HCT116 (cell line): ENCODE measurements around the gene PKNOX2. TPM values are rescaled to one million over a fixed set of nuclear protein-coding genes. Genes with fewer than 3 reads are reported as not detected.

Experiments used
- ATAC-seq: fragments of 200-7000 bp; cut with Tn5 transposase; 2 replicates; pipeline ENCODE4 v1.9.1; 2020; ENCODE audit warnings: mild to moderate bottlenecking, moderate library complexity
- BruUV-seq: library from RNA; stranded (reverse); fragments of 400-500 nt; replicated peaks from 2 replicates; lab custom pipeline; 2021; lab: Mats Ljungman, UMichigan
- CTCF ChIA-PET: fragments of 300-600 bp; sonication (Branson Sonifier 250); formaldehyde crosslinking; loops from one replicate; lab custom pipeline; 2021; ENCODE audit warnings: antibody characterized with exemption; lab: Charles Lee
- POLR2A ChIA-PET: fragments of 300-600, 350-600 bp; sonication (Branson Sonifier 250); formaldehyde crosslinking; loops from one replicate; lab custom pipeline; 2021; ENCODE audit warnings: antibody characterized with exemption; lab: Charles Lee
- RAD21 ChIA-PET, 2 experiments: fragments of 300-600 bp; sonication (Branson Sonifier 250); formaldehyde crosslinking; loops; one replicate each; lab custom pipeline; 2023; ENCODE audit warnings: low total read pairs in 2 of 2; ENCODE audit not compliant: uncharacterized antibody in 2 of 2, unreplicated experiment in 2 of 2, low non-redundant PET in 1 of 2; lab: Charles Lee
- DNase-seq: peaks from one replicate; pipeline ENCODE4 v3.0.0-alpha.2; 2010; ENCODE audit warnings: low read depth, low spot score
- H2AFZ ChIP-seq: fragments of 200-600 bp; shearing (Covaris generic), sonication (generic); 2 replicates; pipeline ENCODE4 v1.6.1; 2017; ENCODE audit warnings: low read depth, mixed run types, mixed read lengths, antibody characterized with exemption, low read length; ENCODE audit not compliant: poor library complexity, severe bottlenecking
- H3K27ac ChIP-seq: 2 replicates; pipeline ENCODE4 v1.5.1; 2012; ENCODE audit warnings: low read depth, low read length
- H3K27me3 ChIP-seq: fragments of 200-600 bp; sonication (generic); 2 replicates; pipeline ENCODE4 v1.6.1; 2016; ENCODE audit warnings: mixed run types, low read length, mixed read lengths; ENCODE audit not compliant: insufficient read depth
- H3K36me3 ChIP-seq, 2 experiments: fragments of 200-500 bp in 1 of 2; fragments of 200-600 bp in 1 of 2; sonication (Bioruptor generic) in 1 of 2; sonication (generic) in 1 of 2; 2 replicates each; pipeline versions ENCODE4 v1.5.1 to v1.6.1; 2014 to 2016; ENCODE audit warnings: low read length in 2 of 2, inconsistent platforms in 1 of 2, mixed read lengths in 1 of 2, mixed run types in 1 of 2; ENCODE audit not compliant: insufficient read depth in 2 of 2, control insufficient read depth in 1 of 2
- H3K4me1 ChIP-seq, 2 experiments: fragments of 200-600 bp in 1 of 2; sonication (generic) in 1 of 2; 2 replicates each; pipeline versions ENCODE4 v1.5.1 to v1.6.1; 2012 to 2017; ENCODE audit warnings: low read length in 2 of 2, inconsistent platforms in 1 of 2, mild to moderate bottlenecking in 1 of 2, mixed read lengths in 1 of 2, mixed run types in 1 of 2, moderate library complexity in 1 of 2; ENCODE audit not compliant: insufficient read depth in 2 of 2, control insufficient read depth in 1 of 2
- H3K4me2 ChIP-seq: fragments of 200-600 bp; sonication (generic); 2 replicates; pipeline ENCODE4 v1.6.1; 2017; ENCODE audit warnings: mixed run types, low read length, mixed read lengths
- H3K4me3 ChIP-seq, 2 experiments: fragments of 200-600 bp in 1 of 2; sonication (generic) in 1 of 2; replicated peaks in 1 of 2; 2 replicates each; pipeline ENCODE4 v1.5.1; 2011 to 2016; ENCODE audit warnings: low read length in 2 of 2, control low read depth in 1 of 2, low read depth in 1 of 2, mild to moderate bottlenecking in 1 of 2, mixed read lengths in 1 of 2, mixed run types in 1 of 2
- H3K79me2 ChIP-seq: fragments of 200-600 bp; sonication (generic); 2 replicates; pipeline ENCODE4 v1.6.1; 2017; ENCODE audit warnings: mild to moderate bottlenecking, mixed run types, low read length, moderate library complexity, mixed read lengths; ENCODE audit not compliant: insufficient read depth
- H3K9ac ChIP-seq: fragments of 200-600 bp; sonication (generic); 2 replicates; pipeline ENCODE4 v1.6.1; 2016; ENCODE audit warnings: low read length, mixed read lengths
- H3K9me2 ChIP-seq: fragments of 200-600 bp; sonication (generic), shearing (Covaris generic); 2 replicates; pipeline ENCODE4 v1.6.1; 2017; ENCODE audit warnings: mixed run types, mild to moderate bottlenecking, moderate library complexity; ENCODE audit not compliant: insufficient read depth
- H3K9me3 ChIP-seq, 2 experiments: fragments of 200-500 bp in 1 of 2; fragments of 200-600 bp in 1 of 2; sonication (Bioruptor generic) in 1 of 2; sonication (generic) in 1 of 2; 2 replicates each; pipeline ENCODE4 v1.6.1; 2014 to 2017; ENCODE audit warnings: low read length in 2 of 2, mixed read lengths in 2 of 2, inconsistent platforms in 1 of 2, low read depth in 1 of 2, mild to moderate bottlenecking in 1 of 2, mixed run types in 1 of 2, moderate library complexity in 1 of 2; ENCODE audit not compliant: control insufficient read depth in 1 of 2, insufficient read depth in 1 of 2
- H4K20me1 ChIP-seq: fragments of 200-600 bp; sonication (generic), shearing (Covaris generic); 2 replicates; pipeline ENCODE4 v1.6.1; 2017; ENCODE audit warnings: mixed run types, mild to moderate bottlenecking, moderate library complexity; ENCODE audit not compliant: insufficient read depth
- ATF3 ChIP-seq: IDR thresholded peaks from 2 replicates; pipeline ENCODE4 v1.6.1; 2012
- CBX3 ChIP-seq: IDR thresholded peaks from 2 replicates; pipeline ENCODE4 v1.6.1; 2012; ENCODE audit warnings: low read depth
- CEBPB ChIP-seq: IDR thresholded peaks from 2 replicates; pipeline ENCODE4 v1.6.1; 2012; ENCODE audit warnings: low read depth
- CTCF ChIP-seq, 3 experiments: fragments of 200-600 bp in 1 of 3; sonication (generic) in 1 of 3; IDR thresholded peaks in 2 of 3; conservative IDR thresholded peaks in 1 of 3; 2 replicates each; pipeline ENCODE4 v1.5.1; 2012 to 2017; ENCODE audit warnings: low read depth in 2 of 3, low read length in 2 of 3, antibody characterized with exemption in 1 of 3, borderline replicate concordance in 1 of 3, control low read depth in 1 of 3, mild to moderate bottlenecking in 1 of 3, mixed read lengths in 1 of 3, mixed run types in 1 of 3, moderate library complexity in 1 of 3; ENCODE audit not compliant: insufficient read depth in 1 of 3
- EGR1 ChIP-seq: IDR thresholded peaks from 2 replicates; pipeline ENCODE4 v1.6.1; 2012; ENCODE audit warnings: low read depth
- ELF1 ChIP-seq: IDR thresholded peaks from 2 replicates; pipeline ENCODE4 v1.6.1; 2012; ENCODE audit warnings: low read depth, borderline replicate concordance
- EZH2 ChIP-seq: fragments of 200-600 bp; sonication (generic); IDR thresholded peaks from 2 replicates; pipeline ENCODE4 v1.6.1; 2017; ENCODE audit warnings: antibody characterized with exemption, mixed run types
- FOSL1 ChIP-seq: IDR thresholded peaks from 2 replicates; pipeline ENCODE4 v1.6.1; 2012; ENCODE audit warnings: low read depth
- POLR2A ChIP-seq: IDR thresholded peaks from 2 replicates; pipeline ENCODE4 v1.7.0; 2011; ENCODE audit warnings: borderline replicate concordance; ENCODE audit not compliant: insufficient read depth, insufficient read length; ENCODE audit errors: extremely low read depth
- SRF ChIP-seq: IDR thresholded peaks from 2 replicates; pipeline ENCODE4 v1.6.1; 2012; ENCODE audit warnings: low read depth
- ZNF274 ChIP-seq: fragments of 200-500 bp; sonication (Bioruptor generic); IDR thresholded peaks from 2 replicates; pipeline ENCODE4 v1.6.1; 2014; ENCODE audit warnings: mild to moderate bottlenecking, low read depth, low read length, inconsistent platforms
- intact Hi-C: fragments of 100-400 bp; cut with micrococcal nuclease; formaldehyde crosslinking; loops from 2 replicates; pipeline ENCODE4 v1.10.0; 2022
- total RNA-seq: library from RNA; stranded (reverse); gene quantifications from one replicate; pipeline ENCODE4 v1.2.1, GENCODE V29; 2021; ENCODE audit not compliant: unreplicated experiment

PKNOX2 gene
- total RNA-seq, 1 experiment from 2014 or later: 0.20 TPM

- ChIA-PET POLR2A (no interaction called here), CTCF (no interaction called here), RAD21 (no interaction called here)
- Histone ChIP-seq H2AFZ (no peak overlapping the region), H3K9me3 (no peaks in the 10 kb centered on the region), H3K9me2 (no peaks in the 10 kb centered on the region), H3K27ac (no peak overlapping the region), H3K9ac (no peak overlapping the region), H3K4me1 (peaks cover 0 to 7% of the 10 kb centered on the region in 2 experiments; a peak in 1 of 4 replicates), H3K4me2 (no peak overlapping the region), H4K20me1 (no peaks in the 10 kb centered on the region), H3K27me3 (peaks cover 20% of the 10 kb centered on the region), H3K4me3 (no peak overlapping the region), H3K79me2 (no peaks in the 10 kb centered on the region), H3K36me3 (no peaks in the 10 kb centered on the region)
- TF ChIP-seq ATF3 (no peak), CEBPB (no peak), EZH2 (no peak), CTCF (IDR thresholded peaks at IDR 0.05 in 2 of 3, conservative IDR thresholded peaks at IDR 0.05 in 1 of 3; ENCODE audit: borderline replicate concordance in 1 of 3, insufficient read depth in 1 of 3, low read depth in 2 of 3, low read length in 2 of 3) (no peak), ELF1 (no peak), SRF (no peak), CBX3 (no peak), ZNF274 (no peak), FOSL1 (no peak), EGR1 (no peak), POLR2A (no peak)
- no peak for ATAC-seq
- DNase-seq: no peak
- no TSS peak for BruUV-seq
- intact Hi-C loops: no loop called here
Measured at GRCh38 chr11:125286486-125286885, 121.9 kb downstream of the PKNOX2 start.
